Measurements from ENCODE around the gene WWOX.

DNA sequence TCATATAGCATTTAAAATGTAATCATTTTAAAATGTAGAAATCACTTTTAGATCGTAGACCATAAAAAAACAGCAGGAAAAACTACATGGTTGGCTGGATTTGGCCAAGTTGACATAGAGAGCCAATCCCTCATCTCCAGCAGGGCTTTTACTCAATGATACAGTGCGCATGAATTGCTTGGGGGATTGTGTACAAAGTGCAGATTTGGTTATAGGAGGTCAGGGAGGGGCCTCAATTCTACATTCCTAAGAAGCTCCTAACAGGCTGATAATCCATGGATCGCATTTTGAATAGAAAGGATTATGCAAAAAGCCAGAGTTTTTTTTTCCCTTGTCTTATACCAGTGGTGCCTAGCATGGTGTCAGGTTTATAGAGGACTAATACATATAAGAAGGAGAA lies 1056.0 kb downstream of the WWOX start:
- no peak for TF ChIP-seq ARNTL (CRISPR knock-in tag; IDR thresholded peaks at IDR 0.05; ENCODE audit: borderline replicate concordance, low read depth)
- TF ChIP-seq TOX (CRISPR knock-in tag; IDR thresholded peaks at IDR 0.05; ENCODE audit: borderline replicate concordance) = no peak
- TF ChIP-seq, protein P1, sequence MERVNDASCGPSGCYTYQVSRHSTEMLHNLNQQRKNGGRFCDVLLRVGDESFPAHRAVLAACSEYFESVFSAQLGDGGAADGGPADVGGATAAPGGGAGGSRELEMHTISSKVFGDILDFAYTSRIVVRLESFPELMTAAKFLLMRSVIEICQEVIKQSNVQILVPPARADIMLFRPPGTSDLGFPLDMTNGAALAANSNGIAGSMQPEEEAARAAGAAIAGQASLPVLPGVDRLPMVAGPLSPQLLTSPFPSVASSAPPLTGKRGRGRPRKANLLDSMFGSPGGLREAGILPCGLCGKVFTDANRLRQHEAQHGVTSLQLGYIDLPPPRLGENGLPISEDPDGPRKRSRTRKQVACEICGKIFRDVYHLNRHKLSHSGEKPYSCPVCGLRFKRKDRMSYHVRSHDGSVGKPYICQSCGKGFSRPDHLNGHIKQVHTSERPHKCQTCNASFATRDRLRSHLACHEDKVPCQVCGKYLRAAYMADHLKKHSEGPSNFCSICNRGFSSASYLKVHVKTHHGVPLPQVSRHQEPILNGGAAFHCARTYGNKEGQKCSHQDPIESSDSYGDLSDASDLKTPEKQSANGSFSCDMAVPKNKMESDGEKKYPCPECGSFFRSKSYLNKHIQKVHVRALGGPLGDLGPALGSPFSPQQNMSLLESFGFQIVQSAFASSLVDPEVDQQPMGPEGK (CRISPR knock-in tag; IDR thresholded peaks at IDR 0.05; ENCODE audit: borderline replicate concordance) = no peak
- no peak for TF ChIP-seq CREB5 (CRISPR knock-in tag; IDR thresholded peaks at IDR 0.05; ENCODE audit: low read depth)
- no peak for TF ChIP-seq POU6F1 (CRISPR knock-in tag; IDR thresholded peaks at IDR 0.05; ENCODE audit: borderline replicate concordance, low read depth)
- TF ChIP-seq BACH2 (CRISPR knock-in tag; IDR thresholded peaks at IDR 0.05; ENCODE audit: borderline replicate concordance) = no peak
- no peak for TF ChIP-seq SNAI2 (CRISPR knock-in tag; IDR thresholded peaks at IDR 0.05)
- no peak for TF ChIP-seq OSR1 (CRISPR knock-in tag; IDR thresholded peaks at IDR 0.05)
- no peak for TF ChIP-seq ZFP3 (CRISPR knock-in tag; IDR thresholded peaks at IDR 0.05)
- TF ChIP-seq ZC3H10 (CRISPR knock-in tag; IDR thresholded peaks at IDR 0.05) = no peak

Data from SK-N-SH treated with all-trans-retinoic acid at 6 μM for 48 hours (cell line).